LNCAP (cell line): ENCODE measurements around the gene ARFGEF2.

ENCODE experiments used
- CTCF ChIP-seq: fragments of 450-650 bp; IDR thresholded peaks from 2 replicates; pipeline ENCODE4 v1.5.1; 2017; ENCODE audit warnings: mild to moderate bottlenecking

Gene ARFGEF2

GRCh38 chr20:48880981-48881657 is 40.4 kb upstream of the ARFGEF2 start:
- no peak for TF ChIP-seq CTCF

DNA sequence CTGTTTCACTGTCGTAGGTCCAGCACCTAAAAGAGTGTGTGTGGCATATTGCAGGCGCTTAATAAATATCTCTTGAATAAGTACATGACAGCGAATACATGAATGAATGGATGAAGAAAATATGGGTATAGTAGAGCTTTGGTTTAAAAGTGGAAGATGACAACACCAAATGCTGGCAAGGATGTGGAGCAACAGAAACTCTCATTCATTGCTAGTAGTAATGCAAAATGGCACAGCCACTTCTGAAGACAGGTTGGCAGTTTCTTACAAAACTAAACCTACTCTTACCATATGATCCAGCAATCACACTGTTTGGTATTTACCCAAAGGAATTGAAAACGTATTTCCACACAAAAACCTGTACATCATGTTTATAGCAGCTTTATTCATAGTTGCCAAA is 36.3 kb upstream of the ARFGEF2 start:
- no peak for TF ChIP-seq CTCF

DNA sequence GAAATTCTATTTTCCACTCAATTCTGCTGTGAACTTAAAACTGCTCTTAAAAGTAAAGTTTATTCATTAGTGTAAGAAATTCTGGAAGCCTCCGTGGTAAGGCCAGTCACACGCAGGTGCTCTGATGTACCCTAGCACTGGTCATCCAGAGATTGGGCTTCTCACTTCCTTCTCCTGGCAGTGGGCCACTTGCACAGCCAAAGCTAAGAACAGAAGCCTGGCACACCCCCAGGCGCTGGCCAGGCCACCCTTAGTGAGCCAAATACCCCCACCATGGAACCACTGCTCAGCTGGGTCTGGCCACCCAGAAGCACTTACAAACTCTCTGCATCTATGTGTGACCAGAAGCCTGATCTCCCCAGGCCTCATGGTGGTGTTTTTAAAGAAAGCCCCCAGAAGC is 35.3 kb upstream of the ARFGEF2 start:
- no peak for TF ChIP-seq CTCF

GRCh38 chr20:48886811-48887210 is 34.7 kb upstream of the ARFGEF2 start:
- TF ChIP-seq CTCF, result no peak

GRCh38 chr20:48889140-48889790 is 32.2 kb upstream of the ARFGEF2 start:
- TF ChIP-seq CTCF, result no peak

DNA sequence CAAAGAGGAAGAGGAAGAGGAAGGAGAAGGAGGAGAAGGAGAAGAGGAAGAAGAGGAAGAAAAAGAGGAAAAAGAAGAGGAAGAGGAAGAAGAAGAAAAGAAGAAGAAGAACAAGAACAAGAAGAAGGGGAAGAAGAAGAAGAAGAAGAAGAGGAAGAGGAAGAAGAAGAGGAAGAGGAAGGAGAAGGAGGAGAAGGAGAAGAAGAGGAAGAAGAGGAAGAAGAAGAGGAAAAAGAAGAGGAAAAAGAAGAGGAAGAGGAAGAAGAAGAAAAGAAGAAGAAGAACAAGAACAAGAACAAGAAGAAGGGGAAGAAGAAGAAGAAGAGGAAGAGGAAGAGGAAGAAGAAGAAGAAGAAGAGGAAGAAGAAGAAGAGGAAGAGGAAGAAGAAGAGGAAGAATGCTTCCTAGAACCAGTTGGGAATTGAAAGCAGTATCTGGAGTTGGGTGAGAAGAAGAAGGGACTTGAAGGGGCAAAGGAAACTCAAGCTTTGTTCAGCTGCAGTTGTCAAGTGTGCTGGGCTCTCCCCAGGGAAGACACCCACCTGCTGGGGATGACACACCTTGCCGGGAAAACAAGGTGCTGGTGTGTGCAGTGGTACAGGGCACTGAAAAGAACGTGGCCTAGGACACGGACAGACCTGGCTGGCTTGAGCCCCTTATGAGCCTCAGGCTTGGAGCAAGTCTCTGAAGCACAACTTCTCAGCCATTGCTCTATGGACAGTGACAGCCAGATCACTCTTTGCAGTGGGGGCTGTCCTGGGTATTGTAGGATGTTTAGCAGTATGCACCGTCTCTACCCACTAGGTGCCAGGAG is 30.1 kb upstream of the ARFGEF2 start:
- no peak for TF ChIP-seq CTCF

DNA sequence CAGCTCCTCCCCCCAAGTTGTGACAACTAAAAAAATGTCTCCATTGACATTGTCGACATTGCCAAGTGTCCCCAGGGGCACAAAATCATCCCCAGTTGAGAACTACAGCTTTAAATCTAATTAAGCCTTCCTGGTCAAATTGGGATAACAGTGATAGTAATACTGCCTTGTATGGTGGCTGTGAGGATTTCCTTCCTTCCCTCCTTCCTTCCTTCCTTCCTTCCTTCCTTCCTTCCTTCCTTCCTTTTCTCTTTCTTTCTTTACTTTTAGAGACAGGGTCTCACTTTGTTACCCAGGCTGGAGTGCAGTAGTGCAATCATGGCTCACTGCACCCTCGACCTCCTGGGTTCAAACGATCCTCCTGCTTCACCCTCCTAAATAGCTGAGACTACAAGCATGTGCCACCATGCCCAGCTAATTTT is 29.5 kb upstream of the ARFGEF2 start:
- no peak for TF ChIP-seq CTCF
